Measurements from ENCODE around the gene FAM163B.

FAM163B gene

GRCh38 chr9:133542002-133542401 lies 67.2 kb downstream of the FAM163B start:
- no peak for DNase-seq (ENCODE audit: low read depth)
- TF ChIP-seq, protein P1, sequence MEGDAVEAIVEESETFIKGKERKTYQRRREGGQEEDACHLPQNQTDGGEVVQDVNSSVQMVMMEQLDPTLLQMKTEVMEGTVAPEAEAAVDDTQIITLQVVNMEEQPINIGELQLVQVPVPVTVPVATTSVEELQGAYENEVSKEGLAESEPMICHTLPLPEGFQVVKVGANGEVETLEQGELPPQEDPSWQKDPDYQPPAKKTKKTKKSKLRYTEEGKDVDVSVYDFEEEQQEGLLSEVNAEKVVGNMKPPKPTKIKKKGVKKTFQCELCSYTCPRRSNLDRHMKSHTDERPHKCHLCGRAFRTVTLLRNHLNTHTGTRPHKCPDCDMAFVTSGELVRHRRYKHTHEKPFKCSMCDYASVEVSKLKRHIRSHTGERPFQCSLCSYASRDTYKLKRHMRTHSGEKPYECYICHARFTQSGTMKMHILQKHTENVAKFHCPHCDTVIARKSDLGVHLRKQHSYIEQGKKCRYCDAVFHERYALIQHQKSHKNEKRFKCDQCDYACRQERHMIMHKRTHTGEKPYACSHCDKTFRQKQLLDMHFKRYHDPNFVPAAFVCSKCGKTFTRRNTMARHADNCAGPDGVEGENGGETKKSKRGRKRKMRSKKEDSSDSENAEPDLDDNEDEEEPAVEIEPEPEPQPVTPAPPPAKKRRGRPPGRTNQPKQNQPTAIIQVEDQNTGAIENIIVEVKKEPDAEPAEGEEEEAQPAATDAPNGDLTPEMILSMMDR (IDR thresholded peaks at IDR 0.05; ENCODE audit: low read length, missing control alignments) = no peak

GRCh38 chr9:133540698-133541025 lies 68.5 kb downstream of the FAM163B start:
- TF ChIP-seq, protein P1 (IDR thresholded peaks at IDR 0.05; ENCODE audit: low read length, missing control alignments) = no peak
- H3K4me3 ChIP-seq (replicated peaks; ENCODE audit: low read depth, low read length) = no peak overlapping the region
- no peak for DNase-seq (ENCODE audit: low read depth)

More at GRCh38 chr9:133542002-133542401, 67.2 kb downstream of the FAM163B start:
- H3K4me3 ChIP-seq (replicated peaks; ENCODE audit: low read depth, low read length) = no peak overlapping the region

GRCh38 chr9:133539991-133540697 lies 69.0 kb downstream of the FAM163B start:
- TF ChIP-seq, protein P1 (IDR thresholded peaks at IDR 0.05; ENCODE audit: low read length, missing control alignments) = no peak
- H3K4me3 ChIP-seq (replicated peaks; ENCODE audit: low read depth, low read length) = no peak overlapping the region
- DNase-seq (ENCODE audit: low read depth) = no peak

DNA sequence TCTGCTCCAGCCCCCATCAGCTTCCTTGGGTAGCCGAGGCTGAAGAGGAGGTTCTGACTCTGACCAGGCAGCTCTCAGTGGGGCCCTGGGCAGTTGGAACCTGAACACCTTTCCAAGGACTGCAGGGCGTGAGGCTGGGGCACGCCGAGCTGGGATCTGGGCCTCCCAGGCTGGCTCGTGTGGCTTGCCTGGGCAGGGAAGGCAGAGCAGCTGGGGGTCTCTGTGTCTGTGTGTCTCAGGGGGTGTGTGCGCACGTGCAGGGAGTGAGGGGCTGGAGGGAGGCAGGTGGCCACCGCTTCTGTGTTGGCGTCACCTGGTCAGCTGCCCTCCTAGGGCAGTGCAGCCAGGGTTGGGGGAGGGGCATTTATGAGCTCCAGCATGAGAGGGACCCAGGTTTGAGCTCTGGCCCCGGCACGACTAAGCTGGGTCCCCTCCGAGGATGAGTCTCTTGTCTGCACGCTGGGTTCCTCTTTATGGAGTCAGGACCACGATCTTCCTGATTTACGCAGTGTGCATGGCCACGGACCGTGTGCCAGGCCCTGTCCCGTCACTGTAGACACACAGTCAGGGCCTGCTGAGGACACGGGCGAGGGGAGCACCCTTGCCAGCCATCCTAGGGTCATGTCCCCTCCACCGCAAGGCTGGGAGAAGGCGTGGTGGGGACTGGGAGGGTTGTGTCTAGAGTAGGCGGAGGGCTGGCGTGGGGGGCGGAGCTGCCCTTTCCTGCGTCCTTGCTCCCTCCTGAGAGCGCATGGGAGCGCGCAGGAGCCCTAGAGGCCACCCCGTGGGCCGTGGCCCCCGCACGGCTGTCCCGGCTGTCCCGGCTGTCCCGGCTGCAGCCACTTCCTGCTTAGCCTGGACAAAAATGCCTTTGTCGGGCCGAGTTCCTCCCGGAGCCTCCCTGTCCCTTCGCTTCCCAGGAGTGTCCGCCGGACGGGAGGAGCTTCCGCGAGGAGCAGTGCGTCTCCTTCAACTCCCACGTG lies 70.0 kb downstream of the FAM163B start:
- TF ChIP-seq, protein P1 (IDR thresholded peaks at IDR 0.05; ENCODE audit: low read length, missing control alignments) = no peak
- H3K4me3 ChIP-seq (replicated peaks; ENCODE audit: low read depth, low read length) = no peak overlapping the region
- no peak for DNase-seq (ENCODE audit: low read depth)

DNA sequence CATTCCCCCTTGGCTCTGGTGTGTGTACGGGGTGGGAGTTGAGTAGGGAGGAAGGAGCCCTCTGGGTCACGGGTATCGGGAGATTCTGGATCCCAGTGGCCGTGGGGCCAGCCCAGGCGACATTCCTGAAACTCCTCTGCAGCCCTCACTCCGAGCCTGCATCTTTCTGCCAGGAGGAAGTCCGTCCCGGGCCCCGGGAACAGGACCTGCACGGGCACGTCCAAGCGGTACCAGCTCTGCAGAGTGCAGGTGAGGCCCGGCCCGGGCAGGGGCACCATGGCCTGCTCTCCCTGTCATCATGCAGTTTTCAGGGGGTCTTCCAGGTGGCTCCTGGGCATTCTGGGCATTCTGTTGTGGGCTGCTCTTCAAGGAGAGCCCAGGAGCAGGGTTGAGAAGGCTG lies 71.0 kb downstream of the FAM163B start:
- DNase-seq (ENCODE audit: low read depth) = no peak
- H3K4me3 ChIP-seq (replicated peaks; ENCODE audit: low read depth, low read length) = no peak overlapping the region
- TF ChIP-seq, protein P1 (IDR thresholded peaks at IDR 0.05; ENCODE audit: low read length, missing control alignments) = no peak

DNA sequence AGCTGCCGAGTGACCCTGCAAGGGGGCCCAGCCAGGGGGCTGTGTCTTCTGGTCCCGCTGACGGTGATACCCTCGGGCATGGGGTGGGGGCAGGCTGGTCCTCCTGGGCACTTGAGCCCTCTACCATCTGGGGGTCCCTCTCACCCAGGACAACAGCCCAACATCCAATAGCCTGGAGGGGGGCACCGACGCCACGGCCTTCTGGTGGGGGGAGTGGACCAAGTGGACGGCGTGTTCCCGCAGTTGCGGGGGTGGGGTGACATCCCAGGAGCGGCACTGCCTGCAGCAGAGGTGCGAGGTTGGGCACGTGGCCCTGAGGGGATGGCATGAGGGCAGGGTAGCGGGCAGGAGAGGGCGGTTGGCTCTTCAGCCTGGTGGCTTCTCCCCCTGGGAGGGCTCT lies 71.9 kb downstream of the FAM163B start:
- DNase-seq (ENCODE audit: low read depth) = no peak
- TF ChIP-seq, protein P1 (IDR thresholded peaks at IDR 0.05; ENCODE audit: low read length, missing control alignments) = no peak
- no peak overlapping the region for H3K4me3 ChIP-seq (replicated peaks; ENCODE audit: low read depth, low read length)

All from fibroblast of pulmonary artery (primary cell).